Effector CD4-positive, alpha-beta T cell (primary cell): ENCODE data around the gene FBXO42.

ENCODE experiments used
- DNase-seq: peaks from one replicate; pipeline ENCODE4 v3.0.0-alpha.2; 2020
- total RNA-seq: gene quantifications from one replicate; lab custom pipeline; 2026; lab: John Stamatoyannopoulos, UW

FBXO42 gene
- 66.8 reads per million, percentile 74 among the genes with 10 or more reads in this experiment for total RNA-seq

DNA sequence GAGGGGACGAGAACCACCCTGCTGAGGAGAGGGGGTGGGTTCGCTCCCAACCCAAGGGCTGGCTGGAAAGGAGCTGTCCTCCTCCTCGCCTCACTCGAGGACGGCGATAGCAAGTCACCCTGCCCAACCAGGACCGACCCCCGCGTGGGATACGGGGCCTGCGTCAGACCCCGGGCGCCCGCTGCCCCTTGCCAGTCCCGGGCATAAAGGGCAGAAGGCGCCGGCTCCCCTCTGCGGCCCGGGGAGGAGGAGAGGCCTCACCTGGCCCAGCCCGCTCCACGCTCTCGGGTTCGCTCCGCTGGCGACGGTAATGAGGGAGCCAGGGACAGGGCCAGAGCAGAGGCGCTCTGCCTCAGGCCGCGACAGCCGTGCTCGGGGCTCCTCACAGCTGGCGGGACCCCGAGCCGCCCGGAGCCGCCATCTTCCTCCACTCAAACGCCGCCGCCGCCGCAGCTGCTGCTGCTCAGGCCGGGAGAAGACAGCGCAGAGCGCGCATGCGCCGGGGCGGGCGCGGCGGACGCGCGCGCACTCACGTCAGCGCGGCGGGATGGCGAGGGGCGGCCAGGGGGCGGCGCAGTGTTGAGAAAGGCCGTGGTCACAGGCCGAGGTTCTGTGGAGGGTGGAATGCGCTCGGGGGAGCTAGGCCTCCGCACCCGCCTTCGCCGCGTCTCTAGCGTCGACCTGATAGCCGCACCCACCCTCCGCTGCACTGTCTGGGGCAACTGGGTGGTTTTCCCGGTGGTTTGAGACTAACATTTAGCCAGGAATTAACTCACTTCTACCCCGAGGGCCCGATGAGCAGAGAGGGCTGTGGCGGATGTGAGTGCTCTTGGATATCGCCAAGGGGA lies at the start of gene FBXO42:
TSS of gene FBXO42 (minus strand) at position 487 of the 848 bp plus-strand sequence. CDS start 37,062 bp downstream, outside the sequence.
- DNase-seq: peak; percentile 85

DNA sequence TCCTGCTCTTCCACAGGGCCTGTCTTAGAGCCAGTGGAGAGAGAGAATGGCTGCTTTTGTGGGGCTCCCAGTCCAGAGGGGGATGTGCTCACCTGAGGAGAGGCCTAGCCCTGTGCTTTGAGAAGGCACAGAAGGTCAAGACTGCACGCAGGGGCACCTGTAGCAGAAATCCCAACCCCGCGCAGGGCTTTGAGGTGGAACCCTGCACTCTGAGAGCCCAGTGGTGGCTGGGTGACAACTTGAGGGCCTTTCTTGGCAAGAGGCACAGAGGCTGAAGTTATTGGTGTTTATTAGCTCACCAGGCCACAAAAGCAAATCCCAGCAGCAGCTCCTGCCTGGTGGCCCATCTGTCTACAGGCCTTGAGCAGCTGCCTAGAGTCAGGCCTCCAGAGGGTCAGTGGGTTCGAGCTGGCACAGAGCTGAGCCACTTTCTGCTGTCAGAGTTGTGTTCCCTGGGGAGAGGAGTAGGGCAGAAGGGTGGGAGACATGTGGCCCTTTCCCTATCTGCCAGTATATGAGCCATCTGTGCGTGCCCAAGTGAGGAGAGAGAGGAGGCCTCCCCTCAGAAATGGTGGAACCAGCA lies 46.2 kb upstream of the FBXO42 start:
- no peak for DNase-seq

DNA sequence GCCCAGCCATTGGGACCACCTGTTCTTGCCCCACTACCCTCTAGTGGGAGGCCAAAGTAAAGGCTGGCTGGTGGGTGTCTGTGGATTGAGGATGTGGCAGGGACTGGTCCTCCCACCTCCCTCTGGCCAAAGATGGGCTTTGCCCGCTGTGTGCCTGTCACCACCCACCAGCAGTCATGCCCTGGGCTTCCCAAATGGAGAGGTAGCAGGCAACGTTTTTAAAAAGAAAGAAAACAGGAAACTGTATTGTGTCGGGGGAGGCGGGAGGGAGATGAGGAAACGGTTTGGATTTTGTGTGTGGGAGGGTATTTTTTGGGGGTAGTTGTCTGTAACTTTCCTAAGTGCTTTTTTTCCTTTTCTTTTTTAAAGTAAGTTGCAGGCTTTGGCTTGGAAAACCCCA lies 44.8 kb upstream of the FBXO42 start:
- DNase-seq: no peak

DNA sequence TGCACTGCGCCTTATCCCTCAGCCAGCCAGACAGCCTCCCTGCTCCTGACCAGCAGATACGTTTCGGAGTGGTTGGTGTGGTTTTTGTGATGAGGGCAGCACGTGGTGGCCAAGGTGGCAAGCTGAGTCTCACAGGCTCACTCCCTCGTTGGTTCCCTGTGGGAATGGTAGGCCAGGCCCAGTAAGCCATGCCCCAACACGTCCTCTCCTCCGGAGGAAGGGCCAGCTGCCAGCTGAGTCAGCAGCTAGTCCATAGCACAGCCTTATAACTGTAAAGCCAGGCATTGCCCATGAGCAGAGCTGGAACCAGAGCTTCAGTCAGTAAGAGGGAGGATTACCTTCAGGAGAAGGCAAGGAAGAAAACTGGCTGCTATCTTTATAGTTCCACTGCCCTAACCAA lies 44.3 kb upstream of the FBXO42 start:
- no peak for DNase-seq

DNA sequence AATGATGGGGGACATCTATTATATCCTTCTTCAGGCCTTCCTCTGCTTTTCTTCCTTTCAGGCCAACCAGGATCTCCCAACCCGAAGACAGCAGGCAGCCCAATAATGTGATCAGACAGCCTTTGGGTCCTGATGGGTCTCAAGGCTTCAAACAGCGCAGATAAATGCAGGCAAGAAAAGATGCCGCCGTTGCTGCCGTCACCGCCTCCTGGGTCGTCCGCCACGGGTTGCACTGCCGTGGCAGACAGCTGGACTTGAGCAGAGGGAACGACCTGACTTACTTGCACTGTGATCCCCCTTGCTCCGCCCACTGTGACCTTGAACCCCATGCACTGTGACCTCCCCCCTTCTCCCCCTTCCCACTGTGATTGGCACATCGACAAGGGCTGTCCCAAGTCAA lies 42.7 kb upstream of the FBXO42 start:
- no peak for DNase-seq

DNA sequence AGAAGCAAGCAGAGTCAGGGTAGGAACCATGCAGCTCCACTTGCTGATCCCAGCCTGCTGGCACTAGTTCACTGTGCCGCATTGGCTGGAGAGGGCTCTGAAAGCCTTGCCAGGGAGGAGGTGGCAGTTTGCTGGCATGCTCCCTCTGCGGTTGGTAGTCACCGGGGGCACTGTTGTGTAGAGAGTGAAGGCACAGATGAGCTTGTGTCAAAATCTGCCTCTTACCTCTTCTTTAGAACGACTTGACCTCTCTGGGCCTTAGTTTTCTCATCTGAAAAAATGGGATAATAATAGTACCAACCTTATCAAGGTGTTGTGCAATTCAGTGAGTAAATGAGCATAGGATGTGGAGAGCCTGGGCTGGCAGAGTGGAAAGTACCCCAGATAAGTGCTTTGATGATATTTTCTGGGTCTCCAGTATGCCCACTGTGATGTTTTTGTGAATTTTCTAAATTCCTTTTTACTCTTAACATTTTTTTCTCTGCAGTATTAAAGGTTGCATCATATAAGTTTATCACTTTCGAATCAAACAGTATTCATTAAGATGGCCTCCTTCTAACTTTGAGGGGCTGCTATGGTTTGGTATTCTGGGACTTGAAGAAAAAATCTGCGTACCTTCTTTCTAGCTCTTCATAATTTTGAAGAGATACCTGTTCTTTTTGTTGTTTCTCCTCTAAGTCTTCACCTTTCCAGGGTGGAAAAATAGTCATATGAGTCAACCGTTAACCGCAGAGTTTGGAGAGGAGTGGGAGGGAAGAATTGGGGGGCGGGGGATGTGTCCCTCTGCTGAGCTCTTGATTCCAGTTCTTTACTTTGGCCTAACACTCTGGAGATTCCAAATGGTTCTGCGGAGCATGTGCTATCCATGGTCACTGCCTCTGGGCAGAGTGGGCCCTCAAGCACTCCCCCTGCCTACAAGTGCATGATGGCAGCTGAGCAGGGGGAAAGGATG lies 41.6 kb upstream of the FBXO42 start:
- DNase-seq: no peak

DNA sequence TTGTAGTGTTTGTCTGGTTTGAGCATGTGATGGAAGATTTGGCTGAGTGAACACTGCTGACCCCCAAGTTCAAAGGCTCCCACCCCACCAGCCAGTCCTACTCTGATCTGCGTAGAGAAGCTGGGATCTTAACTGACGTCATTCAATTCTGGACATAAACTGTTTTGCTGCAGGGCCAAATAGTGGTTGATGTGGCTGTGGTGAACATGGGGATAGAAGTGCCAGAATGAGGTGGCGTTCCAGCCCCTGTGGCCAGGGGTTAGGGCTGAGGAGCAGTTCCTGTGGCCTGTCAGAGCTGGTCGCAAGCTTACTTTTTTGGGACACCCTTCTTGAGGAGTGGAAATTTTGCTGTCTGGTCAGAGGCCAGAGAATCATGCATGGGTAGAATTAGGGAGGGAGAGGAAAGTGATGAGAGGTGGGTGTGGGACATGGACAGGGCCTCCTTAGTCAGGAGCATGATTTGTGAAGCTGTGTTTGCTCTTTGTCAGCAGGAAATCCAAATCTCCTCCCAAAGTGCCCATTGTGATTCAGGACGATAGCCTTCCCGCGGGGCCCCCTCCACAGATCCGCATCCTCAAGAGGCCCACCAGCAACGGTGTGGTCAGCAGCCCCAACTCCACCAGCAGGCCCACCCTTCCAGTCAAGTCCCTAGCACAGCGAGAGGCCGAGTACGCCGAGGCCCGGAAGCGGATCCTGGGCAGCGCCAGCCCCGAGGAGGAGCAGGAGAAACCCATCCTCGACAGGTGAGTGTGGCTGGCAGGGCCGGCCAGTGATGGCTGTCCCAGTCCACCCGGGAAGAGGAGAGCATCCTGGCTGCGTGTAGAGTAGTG lies 40.7 kb upstream of the FBXO42 start:
- no peak for DNase-seq

DNA sequence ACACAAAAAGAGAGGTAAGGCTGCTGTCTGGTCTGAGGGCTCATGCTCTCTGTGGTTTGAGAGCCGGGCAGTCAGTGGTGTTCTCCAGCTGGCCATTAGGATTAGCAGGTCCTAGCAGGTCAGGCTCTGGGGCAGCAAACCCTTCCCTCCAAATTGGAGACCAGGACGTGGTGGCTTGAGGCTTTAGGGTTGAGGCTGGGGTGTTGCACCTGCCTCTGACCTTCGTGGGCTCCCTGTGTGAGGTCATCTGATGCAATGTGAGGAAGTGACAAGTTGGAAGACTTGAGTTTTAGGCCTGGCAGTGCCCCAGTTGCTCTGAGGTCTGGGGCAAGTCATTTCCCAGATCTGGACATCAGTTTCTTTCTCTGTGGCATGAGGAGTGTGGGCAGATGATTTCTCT lies 39.1 kb upstream of the FBXO42 start:
- no peak for DNase-seq

DNA sequence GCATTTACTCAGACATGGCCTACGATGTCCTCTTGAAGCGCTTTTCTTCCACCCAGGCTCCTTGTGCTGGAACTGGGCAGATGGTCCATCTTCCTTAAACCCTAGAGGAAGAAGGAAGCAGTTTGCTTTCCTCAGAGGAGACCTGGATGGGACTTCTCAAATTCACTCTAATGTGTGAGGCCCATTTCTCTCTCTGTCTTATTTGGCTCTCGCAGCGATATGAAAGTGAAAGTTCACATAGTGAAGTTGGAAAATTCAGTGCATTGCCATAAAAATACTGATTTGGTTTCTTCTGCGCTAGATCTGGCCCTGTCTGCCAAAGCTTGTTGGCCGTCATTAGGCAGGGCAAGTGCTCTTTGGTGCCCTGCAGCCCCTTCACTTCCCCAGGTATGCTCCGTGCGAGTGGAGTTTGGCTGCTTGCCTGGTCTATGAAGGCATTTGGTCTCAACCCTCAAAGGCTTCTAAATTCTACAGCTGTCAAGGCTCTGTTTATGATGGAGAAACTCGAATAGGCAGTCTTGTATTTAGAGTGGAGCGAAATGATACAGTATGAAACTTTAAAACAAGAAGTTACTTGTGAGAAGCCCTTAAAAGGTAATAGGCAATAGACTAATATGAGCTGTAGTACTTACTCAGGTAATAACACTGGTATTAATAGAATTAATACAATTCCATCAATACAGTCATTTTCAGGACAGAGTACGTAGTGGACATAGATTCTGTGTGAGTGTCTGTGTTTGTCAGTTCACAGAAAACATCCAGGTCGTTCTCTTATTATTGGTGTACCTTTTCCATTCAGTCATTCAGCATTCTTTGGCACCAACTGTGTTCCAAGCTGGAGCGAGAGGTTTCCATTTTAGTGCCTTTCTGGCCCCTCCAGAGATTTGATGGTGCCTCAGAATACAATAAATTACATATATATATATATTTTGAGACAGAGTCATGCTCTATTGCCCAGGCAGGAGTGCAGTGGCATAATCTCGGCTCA lies 35.2 kb upstream of the FBXO42 start:
- DNase-seq: no peak

DNA sequence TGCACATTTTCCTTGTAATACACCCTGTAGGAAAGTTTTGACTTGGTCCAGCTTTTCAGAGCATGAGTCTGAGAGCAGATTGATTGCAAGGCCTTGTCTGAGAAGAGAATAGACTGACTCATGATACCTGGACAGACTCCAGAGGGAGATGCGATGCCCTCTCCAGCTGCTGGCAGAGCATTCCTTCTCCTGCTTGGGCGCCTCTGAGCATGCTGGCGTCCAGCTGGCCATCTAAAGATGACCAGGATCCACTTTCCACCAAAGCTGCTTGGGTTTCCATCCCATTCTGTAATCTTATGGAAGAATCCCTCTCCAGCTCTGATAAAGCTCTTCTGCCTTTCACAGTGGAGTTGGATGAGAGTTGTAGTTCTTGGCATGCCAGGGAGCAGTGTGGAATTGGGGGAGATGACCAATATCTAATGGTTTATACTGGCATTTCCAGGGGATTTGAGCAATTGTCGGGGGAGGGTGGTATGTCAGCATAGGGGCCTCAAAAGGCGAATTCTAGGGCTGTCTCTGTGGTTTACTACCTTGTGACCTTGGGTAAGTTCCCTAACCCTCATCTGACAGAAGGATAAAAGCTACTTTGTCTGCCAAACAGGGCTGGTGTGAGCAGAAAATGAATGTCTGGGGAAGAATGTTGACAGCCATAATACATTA lies 34.3 kb upstream of the FBXO42 start:
- DNase-seq: no peak

DNA sequence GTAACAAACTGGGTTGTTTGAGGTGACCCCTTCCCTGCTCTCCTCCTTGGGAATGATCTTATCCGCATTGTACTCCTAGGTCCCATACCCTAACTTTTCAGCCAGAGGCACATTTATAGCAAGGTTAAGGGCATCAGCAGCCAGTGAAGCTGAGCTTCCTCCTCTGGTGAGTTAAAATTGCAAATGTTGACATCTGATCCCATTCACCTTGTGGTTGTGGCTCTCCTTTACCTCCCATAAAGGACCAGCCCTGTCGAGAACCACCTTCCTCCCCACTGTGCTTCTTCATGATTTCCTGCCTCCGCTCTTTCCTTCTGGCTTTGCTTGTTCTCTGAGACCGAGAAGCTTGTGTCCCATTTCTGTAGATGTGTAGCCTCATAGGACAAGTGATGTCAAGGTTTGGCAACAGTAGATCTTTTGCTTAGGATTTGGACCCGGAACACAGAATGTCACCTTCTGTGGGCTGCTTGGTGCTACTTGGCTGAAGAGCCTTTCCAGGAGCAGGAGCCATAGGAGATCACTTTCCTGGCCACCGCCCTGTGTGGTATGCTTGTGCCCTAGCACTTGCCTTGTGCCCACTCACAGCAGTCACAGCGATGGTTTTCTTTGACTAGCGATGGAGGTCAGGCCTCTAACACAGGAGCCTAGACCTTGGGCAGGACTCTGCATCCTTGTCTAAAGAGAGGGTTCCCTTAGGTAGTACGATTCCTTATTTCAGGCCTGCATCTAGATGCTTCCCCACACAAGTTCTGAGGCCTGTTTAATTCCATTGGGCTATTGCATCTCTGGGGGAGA lies 33.6 kb upstream of the FBXO42 start:
- DNase-seq: no peak

DNA sequence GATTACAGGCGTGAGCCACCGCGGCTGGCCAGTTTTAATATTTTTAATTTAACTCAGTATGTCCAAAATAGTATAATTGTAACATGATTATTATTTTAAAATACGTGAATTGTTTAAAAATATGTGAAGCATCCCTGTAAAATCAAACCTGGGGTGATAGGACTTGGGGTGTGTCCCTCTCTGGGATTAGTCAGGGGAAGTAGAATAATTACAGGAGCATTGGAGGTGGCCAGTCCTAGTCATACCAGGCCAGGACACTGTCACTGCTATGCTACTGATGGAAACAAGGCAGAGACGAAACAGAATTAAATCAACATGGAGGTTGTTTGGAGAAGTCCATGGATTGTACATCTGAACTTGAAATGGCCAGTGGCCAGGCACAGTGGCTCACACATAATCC lies 31.6 kb upstream of the FBXO42 start:
- no peak for DNase-seq

DNA sequence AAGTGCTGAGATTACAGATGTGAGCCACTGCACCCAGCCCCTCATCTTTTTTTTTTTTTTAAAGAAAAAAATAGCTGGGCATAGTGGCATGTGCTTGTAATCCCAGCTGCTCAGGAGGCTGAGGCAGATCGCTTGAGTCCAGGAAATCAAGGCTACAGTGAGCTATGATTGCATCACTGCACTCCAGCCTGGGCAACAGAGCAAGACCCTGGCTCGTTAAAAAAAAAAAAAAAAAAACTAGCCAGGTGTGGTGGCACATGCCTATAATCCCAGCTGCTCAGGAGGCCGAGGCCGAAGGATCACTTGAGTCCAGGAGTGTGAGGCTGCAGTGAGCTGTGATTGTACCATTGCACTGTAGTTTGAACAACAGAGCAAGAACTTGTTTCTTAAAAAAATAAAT lies 28.6 kb upstream of the FBXO42 start:
- DNase-seq: no peak

DNA sequence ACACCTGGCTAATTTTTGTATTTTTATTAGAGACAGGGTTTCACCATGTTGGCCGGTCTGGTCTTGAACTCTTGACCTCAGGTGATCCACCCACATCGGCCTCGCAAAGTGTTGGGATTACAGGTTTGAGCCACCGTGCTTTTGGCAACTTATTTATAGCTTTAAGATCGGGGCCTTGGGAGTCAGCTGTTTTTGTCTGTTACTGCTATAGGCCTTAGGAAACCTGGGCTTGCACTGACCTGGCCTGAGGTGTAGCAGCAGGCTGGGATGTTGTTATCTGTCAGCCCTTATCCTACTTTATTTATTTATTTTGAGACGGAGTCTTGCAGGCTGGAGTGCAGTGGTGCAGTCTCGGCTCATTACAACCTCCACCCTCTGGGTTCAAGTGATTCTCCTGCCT lies 26.2 kb upstream of the FBXO42 start:
- DNase-seq: no peak

DNA sequence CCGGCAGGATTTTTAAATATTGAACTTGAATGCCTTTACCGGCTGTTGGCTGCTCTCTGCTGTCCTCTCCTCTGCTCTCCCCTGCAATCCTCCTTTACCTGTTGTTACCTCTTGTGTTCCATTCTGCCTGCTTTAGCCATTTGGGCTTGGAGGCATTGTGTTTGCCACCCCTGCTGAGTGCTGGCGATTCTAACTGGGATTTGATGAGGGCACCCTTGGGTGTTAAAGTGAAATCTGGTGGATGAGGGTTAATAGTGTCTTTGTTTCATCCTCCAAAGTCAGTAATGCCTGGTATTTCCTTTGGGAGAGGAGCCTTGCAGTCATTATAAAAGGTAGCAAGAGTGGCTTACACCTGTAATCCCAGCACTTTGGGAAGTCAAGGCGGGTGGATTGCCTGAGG lies 24.7 kb upstream of the FBXO42 start:
- no peak for DNase-seq

DNA sequence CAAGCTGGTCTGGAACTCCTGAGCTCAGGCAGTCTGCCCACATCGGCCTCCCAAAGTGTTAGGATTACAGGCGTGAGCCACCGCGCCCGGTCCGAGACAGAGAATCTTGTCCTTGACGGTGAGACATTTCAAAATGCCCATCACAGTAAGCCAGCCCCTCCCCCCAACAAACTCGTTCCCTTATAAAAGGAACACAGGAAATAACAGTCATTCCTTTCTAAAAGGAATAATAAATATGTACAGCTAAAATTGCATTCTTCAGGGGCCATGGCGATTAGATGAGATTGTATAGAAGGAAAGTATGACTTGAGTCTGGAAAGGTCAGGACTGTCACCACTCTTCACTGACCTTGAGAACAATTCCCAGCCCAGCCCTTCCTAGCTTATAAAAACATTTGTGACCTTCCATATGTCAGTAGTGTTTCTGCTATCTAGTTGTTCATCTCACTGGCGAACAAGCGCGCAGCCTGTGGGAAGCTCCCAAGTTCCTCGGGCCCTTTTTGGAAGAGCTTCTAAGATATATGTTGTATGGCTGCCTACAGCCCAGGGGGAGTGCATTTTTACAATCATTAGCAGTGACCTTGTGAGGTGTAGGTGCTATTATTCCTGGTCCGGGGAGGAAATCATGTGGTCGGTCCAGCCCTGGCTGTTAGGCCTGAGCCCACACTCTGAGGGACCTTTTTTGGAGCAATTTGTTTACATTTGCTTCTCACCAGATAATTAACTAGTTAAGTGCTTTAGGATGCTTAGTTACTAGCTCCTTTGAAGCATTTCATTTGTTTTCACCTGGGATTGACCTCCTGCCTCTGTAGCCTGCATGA lies 23.5 kb upstream of the FBXO42 start:
- DNase-seq: no peak

DNA sequence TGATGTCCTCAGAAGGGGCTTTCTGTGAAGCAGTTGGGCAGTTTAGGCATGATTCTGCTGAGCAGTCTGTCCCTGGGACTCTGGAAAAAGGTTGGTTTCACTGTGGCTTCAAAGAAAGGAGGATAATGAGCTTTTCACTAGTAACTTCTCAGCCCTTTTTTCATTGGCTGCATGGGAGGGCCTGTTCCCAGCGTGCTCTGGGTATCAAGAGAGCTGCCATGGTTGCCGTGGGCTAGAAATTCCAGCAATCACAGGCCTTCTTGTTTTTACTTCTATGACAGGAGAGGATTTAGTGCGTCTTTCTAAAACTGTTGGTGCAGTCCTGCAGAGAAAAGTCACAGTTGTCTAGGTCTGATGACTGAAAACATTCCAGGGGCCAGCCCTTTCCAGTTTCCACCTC lies 22.0 kb upstream of the FBXO42 start:
- DNase-seq: no peak

DNA sequence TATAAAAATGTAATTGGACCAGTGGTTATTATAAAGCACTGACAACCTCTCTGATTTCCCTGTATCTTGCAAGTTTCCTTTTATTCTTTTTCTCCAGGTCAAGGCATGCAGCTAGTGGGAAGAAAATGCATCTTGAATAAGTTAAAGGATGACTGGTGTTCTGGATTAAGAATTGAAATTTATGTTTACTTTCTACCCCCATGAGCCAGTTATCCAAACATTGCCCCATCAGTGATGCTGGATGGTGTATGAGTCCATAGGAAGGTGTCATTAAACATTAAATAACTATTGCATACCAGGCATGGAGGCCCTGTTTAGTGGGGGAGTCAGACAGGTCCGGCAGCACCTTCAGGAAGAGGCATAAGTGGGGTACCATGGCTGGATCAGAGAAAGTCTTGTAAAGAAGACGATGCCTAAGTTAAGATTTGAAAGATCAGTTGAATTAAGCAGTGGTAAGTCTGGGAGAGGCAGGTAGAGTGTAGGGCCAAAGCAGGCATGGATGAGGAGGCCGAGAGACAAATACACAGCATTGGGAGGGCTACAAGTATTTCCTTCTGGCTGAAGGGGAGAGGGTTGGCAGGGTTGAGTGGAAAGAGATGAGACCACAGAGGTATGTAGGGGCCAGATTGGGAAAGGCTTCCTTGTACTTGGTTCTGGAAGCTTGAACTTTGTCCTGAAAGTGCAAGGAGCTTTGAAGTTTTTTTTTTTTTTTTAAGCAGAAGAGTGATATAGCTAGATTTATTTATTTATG lies 20.4 kb upstream of the FBXO42 start:
- no peak for DNase-seq
